NCI-H345 (cell line): ENCODE measurements around the gene ISG20.
A peak's percentile ranks its signal among the peaks of the same experiment; 100 is the strongest.
"Not testable (repeated sequence)": the region's sequence is repeated elsewhere in the genome, so short reads cannot be mapped to it uniquely, and the experiment has no call there.

Source experiments
- DNase-seq: peaks from one replicate; lab custom pipeline; 2025; lab: John Stamatoyannopoulos, UW

The ISG20 gene

DNA sequence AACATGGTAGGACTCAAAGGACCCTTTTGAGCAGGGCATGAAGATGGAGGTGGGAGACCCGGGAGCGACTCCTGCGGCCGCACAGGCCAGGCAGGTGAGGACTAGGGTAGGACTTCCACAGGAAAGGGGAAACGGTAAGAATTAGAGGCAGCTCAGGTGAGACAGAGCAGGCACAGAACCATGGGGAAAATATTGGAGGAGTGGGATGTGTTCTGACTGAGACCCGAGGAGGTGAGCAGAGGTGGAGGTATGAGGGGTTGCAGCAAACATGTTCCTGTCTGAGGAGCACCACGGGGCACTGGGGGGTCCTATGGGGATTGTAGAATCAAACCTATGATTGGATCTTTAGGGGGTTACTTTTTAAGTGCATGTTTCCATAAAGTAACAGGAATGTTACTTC is 1.4 kb upstream of the ISG20 start:
- no peak for DNase-seq

DNA sequence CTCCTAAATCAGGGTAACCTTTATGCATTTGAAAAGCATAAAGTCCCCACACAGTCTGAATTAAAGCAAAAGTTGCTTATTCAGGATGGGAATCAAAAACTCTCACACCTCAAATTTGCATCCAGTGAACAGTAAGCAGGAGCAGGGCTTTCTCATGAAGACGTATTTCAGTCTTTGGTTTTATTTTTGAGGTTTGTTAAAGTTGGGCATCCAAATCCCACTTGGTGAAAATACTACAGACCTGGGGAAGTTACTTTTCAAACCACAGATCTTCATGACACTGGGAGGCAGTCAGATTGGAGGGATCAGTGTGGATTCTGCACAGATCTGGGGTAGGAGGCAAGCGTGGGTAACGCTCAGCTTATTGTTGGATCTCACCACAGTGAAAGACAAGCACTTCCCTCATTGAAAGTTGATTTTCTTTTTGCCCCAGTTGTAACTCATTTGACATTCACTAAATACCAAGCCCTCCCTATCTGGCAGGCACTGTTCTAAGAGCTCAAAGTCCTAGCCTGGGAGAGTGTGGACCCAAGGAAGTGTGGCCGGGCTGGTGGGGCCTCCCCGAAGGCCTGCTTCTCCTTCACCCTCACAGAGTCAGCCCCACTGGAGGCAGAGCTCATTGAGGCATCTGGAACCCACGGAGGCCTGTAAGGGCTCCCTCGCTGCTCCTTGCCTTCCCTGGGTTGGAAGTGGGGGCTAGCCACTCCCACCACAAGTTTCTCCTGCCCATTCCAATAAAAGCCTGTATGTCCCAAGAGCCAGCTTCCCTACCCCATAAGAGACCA is 783 bp upstream of the ISG20 start:
- no peak for DNase-seq

DNA sequence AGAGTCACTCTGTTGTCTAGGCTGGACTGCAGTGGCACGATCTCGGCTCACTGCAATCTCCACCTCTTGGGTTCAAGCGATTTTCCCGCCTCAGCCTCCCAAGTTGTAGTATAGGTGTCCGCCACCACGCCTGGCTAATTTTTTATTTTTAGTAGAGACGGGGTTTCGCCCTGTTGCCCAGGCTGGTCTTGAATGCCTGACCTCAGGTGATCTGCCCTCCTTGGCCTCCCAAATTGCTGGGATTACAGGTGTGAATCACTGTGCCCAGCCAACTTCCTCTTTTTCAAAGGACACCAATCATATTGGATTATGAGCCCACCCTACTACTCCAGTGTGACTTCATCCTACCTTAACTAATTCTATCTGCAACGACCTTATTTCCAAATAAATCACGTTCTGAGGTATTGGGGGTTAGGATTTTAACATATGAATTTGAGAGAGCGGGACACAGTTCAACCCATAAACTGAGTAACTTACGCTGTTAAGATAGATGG is 3.2 kb downstream of the ISG20 start:
- DNase-seq = no peak

DNA sequence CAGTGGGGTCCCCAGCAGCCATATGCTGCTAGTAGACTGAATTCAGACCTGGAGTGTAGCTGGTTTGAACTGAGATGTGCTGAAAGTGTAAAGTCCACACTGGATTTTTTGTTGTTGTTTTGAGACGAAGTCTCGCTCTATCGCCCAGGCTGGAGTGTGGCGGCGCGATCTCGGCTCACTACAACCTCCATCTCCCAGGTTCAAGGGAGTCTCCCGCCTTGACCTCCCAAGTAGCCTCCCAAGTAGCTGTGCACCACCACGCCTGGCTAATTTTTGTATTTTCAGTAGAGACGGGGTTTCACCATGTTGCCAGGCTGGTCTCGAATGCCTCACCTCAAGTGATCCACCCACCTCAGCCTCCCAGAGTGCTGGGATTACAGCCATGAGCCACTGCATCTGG is 3.7 kb downstream of the ISG20 start:
- not testable (repeated sequence) for DNase-seq

DNA sequence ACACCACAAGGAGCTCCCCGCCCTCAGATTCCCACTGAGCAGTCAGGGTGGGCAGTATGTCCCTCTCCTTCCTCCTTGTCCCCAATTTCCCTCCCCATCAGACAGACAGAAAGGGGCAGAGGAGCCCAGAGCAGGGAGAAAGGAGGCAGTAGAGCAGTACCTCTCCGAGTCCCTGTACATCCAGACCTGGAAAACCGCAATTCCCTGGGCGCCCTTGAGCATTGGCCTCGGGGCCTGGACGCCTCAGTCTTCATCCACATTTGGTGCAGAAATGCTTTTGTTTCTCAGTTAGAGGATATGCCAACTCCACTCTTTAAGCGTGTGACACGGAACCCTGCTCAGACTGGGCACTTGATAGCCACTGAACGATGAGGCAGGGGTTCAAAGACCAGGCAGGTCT is 5.9 kb downstream of the ISG20 start:
- no peak for DNase-seq

DNA sequence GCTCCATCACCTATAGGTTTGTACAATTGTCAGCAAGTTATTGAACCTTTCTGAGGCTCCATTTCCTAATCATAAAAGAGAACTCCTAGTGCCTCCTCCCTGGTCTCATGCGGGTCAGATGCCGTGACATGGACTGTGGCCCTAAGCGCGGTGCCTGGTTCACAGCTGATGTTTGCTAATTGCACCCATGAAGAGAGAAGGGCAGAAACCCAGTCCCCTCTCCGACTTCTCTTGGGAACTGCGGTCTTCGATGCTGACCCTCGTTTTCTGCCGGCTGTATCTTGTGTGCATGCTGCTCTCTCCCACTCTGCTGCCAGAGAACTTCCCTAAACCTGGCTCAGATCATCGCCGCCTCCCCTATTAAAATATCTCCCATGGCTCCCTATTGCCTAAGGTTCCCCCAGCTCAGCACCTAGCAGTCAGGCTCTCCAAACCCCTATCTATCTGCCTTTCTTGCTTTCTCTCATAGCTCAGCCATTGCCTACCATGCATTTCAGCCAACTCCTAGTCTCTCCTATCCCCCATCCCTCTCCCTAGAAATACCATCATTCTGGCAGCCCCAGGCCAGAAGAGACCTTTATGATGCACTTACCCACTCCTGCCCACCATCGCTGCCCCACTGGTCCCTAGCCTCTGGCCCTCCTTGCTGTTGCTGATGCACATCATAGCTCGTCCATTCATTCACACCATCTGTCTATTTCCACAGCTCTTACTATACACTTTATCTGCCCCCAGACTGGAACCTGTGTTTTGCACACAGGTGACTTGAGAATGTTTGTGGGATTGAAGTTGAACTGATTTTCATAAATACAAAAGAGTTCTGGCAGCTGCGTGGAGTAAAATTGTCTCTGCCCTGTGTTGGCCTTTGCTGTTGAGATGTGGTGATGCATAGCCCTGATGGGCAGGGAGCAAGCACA is 6.6 kb downstream of the ISG20 start:
- DNase-seq = no peak

DNA sequence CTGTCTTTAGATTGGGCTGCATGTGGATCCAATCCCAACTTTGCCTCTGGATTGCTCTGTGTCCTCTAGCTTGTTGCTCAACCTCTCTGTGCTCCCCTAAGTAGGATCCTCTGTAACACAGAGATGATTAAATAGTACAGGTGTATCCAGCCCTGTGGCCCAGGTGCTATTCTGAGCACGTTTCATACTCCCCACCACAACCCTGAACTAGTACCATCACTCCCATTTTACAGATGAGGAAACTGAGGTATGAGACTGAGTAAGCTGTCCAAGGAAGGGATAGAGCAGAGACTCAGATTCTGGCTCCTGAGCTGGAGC is 7.2 kb downstream of the ISG20 start:
- no peak for DNase-seq

DNA sequence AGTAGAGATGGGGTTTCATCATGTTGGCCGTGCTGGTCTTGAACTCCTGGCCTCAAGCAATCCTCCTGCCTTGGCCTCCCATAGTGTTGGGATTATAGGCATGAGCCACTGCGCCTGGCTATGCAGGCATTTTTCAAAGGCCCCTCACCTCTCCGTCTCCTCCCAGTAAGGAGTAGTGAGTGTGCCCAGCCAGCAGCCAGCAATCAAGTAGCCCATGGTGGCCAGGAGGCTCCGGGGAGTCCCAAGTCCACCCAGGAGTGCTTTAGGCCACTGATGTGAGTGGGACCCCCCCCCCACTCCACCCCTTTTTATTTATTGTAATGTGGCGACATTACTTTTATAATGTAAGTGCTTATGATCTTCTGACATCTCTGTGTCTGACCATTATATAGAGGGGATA is 8.1 kb downstream of the ISG20 start:
- DNase-seq = no peak

DNA sequence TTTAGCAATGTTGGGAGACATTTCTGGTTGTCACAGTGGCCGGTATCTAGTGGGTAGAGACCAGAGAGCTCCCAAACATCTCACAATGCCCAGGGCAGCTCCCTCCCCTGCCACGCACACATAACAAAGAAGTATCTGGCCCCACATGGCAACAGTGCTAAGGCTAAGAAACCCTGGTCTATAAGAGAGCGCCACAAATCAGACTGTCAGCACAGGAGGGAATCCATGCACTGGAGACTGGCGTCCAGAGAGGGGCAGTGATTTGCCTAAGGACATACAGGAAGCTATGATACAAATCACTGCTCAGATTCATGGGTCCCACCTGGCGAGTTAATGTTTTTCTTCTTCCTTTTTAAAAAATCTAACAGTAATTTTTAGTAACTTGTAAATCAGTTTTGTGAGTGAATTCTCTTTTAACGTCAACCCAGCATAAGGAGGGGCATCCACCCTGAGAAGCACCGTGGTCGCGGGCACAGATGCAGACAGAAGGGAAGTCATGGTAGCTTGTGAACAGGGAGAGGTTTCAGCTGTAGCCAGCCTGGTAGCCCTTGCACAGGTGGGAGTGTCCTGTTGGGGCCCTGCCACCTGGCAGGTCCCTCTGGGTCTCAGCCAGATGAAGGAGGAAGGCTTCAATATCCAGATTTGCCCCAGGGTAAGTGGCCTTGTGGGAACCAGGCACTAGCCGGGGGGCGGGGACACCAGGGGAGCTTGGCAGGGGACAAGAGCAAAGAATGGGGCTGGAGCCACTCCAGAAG is 8.7 kb downstream of the ISG20 start:
- DNase-seq = no peak

DNA sequence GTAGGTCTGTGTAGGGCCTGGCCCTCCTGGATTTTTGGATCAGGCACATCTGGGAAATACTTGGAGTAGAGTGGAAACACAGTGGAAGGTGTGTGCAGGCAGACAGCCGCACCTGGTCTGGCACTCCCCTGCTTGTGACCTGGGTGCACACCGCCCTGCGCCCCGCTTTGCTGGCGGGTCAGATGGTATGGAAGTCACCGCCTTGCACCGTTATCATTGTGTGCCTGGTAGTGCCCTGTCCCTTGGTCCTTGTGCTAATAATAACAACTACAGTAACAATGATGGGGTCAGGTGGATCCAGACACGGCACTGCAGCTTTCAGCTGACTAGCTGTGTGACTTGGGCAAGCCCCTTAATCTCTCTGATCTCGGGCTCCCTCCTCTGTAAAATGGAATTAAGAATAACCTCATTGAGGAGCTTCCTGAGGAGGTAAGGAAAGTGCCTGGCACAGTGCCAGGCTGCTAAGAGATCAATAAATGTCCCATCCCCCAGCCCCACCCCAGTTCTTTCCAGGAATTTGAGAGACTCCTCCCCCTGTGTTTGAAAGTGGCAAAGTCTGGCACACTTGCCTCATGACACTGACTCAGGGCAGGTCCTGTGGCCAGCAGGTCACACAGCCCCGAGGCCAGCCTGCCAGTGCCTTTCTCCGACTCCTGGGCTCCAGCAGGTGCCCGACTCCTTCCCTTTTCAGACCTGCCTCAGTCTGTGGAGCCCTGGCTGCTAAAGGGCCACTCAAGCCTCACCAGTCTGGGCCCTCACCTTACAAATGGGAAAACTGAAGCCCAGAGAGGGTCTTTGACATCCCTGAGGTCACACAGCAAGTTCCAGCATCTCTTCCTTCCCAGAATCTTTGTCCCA is 9.8 kb downstream of the ISG20 start:
- no peak for DNase-seq

DNA sequence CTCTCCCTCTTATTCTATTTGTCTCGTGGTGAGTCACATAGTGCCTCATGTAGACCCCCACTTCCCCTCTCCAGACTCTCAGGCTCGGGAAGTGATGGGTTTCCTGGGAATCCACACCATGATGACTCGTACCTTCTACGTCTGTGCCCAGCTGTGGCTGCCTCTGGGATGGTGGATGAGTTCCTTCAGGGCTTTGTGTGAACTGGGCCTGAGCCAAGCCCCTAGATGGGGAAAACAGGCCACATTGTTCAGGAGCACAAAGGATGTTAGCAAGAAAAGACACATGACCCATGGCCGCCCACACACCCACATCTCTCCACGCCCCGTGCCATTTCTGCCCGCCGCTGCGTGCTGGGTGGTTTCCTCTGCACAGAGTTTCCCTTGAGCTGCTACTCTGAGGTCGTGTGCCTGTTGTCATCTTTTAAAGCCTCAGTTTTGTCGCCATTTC is 10.5 kb downstream of the ISG20 start:
- no peak for DNase-seq

DNA sequence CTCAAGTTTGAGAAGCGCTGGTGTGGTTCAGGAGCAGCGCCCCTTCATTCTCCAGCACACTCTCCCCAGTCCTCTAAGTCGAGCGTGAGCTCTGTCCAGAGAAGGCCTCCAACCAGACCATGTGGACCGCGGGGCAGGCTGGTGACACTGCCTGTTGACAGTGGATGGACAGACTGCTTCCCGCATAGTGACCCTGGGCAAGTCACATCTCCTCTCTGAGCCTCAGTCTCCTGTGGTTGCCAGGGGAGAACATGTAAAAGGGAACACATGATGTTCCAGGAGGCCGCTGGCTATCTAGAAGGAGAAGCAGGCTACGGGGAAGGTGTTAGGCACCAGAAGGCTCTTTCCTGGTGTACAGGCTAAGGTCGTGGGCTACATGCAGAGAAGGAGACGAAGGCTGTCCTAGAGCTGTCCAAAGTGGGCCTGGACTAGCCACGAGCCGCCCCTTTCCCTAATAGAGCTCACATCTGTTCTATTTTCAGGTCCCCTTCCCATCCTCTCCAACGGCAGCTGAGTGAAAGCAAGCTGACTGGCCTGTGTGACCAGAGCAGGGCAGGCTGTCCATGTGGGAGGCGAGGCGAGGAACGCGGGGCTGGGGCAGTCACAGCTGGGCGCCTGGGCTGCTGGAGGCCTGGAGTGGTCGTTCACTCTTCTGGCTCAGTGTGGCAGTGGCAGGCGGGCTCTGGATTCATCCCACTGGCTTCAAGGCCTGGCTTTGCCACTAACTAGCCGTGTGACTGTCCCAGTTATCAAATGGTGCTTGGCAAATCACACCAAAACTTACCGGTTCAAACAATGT is 11.1 kb downstream of the ISG20 start:
- DNase-seq = no peak

DNA sequence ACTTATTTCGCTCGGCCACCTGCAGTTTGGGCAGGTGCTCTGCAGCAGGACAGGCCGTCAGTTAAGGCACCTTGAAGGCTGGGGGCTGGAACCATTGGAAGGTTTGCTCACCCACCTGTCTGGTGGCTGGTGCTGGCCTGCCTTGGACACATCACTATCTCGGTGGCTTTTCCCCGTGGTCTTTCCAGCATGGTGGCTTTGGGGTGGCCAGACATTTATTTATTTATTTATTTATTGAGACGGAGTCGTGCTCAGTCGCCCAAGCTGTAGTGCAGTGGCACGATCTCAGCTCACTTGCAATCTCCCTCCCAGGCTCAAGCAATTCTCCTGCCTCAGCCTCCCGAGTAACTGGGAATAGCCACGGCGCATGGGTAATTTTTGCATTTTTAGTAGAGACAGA is 11.7 kb downstream of the ISG20 start:
- DNase-seq = no peak

DNA sequence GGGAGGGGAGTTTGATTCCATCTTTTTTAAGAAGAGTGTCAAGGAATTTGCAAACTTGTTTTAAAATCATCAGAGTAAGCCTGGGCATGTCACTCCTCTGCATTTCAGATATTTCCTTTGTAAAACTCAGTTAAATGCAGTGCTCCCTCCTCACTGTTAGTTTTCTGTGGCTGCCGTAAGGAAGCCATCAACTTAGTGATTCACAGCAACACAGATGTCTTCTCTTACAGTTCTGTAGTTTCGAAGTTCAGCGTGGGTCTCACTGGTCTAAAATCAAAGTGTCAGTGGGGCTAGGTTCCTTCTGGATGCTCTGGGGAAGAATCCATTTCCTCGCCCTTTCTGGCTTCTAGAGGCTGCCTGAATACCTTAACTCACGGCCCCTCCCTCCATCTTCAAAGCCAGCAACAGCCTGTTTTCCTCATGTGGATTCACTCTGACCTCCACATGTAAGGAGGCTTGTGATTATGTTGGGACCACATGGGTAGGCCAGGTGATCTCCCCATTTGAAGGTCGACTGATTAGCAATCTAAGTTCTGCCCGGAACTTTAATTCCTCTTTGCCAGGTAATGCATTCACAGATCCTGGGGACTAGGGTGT is 12.4 kb downstream of the ISG20 start:
- no peak for DNase-seq

DNA sequence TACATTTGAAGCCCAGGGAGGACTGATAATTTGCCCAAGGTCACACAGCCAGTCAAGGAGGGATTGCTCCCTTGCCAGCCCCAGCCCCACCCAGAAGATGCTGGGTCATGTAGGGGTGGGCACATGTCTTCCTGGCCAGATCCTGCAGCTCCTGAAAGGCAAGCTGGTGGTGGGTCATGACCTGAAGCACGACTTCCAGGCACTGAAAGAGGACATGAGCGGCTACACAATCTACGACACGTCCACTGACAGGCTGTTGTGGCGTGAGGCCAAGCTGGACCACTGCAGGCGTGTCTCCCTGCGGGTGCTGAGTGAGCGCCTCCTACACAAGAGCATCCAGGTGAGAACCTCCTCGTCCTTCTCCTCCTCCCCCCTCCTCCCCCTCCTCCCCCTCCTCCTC is 13.2 kb downstream of the ISG20 start:
- DNase-seq = no peak

DNA sequence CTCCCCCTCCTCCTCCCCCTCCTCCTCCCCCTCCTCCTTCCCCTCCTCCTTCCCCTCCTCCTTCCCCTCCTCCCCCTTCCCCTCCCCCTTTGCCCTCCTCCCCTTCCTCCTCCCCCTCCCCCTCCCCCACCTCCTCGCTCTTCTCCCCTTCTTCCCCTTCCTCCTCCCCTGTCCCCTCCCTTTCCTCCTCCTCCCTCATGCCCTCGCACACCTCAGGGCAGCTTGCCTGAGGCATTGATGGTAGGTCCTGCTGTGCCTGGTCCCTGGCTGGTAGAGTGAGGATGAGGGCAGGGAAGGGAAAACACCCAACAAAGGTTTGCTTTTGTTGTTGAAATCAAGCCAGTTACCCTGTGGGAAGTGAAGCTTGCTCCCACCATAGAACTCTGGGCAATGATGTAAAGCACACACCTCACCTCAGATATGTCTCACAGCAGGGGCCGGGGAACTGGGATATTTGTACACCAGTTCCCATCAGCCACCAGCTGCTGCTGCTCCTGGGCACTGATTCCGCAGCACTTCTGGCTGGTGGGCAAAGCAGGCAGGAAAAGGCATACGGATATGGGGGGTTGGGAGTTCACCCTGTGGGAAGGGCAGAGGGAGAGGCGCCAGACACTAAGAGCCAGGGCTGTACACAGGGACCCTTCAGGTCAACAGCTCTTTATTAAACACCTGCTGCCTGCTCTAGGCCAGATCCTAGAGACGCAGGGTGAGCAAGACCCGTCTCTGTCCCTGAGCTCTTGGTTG is 13.8 kb downstream of the ISG20 start:
- peak; percentile 63 for DNase-seq

DNA sequence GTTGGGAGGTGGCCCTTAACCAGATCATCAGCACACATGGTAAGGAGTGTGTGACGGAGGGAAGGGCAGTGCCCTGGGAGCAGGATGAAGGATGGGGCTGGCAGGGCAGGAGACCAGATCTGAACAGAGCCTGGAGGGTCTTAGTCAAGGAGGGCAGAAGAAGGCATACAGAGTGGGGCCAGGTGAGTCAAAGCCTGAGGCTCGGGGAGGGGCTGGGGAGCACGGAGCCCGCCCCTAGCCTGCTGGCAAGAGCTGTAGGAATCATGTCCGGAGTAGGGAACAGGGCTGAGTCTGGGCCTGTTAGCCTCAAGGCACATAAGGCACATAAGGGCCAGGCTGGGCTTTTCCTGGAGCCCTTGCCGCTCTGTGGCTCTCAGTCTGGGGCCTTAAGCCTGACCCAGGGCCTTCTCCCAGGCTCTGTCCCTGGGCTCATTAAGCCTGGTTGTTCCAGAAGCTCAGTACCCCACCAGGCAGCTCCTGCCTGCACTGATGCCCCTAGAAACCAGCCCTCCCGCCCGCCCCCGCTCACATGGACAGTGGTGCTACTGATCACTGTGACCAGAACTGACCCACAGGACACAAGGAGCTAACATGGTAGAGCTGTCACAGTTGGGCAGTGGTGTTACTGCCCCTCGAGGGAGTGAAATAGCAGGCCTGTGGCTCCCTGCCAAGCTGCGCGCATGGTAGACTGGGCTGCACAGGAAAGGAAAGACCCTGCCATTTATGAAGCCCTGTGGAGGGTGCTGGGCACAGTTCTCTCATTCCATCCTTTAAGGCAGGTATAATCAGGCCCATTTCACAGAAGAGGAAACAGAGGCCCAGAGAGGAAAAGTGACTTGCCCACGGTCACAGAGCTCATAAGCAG is 14.6 kb downstream of the ISG20 start:
- DNase-seq = no peak

DNA sequence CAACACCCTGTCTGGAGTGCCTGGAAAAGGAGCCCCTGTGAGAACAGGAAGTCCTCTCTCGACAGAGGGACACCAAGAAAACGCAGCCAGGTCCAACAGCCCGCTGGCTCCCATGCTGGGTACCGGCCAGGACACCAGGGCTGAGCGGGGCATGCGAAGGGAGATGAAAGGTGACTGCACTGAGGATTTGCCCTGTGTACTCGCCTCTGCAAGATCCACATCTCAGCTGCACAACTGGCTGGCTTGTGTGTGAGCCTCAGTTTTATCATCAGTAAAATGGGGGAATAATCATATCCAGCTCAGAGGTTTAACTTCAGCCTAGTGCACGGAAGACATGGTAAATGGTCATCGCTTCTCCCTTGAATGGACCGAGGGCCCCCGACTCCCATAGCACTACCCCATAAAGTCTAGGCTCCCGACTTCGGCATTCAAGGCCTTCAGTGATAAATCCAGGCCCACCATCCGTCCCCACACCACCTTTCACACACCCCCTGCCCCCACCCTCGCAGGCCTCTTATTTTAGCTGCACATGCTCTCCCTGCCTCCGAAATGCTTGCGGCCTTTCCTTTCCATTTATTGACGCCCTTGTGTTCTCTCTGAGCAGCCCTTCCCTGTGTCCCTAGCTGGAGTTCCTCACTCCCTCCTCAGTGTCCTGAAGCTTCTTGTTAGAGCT is 15.8 kb downstream of the ISG20 start:
- no peak for DNase-seq
